ENCODE measurements around the gene ADAP1. TPM values are rescaled to one million over a fixed set of nuclear protein-coding genes. Genes with fewer than 3 reads are reported as not detected.

ADAP1 gene
- total RNA-seq, 2 experiments from 2014 or later: 2.4 to 7.0 TPM

DNA sequence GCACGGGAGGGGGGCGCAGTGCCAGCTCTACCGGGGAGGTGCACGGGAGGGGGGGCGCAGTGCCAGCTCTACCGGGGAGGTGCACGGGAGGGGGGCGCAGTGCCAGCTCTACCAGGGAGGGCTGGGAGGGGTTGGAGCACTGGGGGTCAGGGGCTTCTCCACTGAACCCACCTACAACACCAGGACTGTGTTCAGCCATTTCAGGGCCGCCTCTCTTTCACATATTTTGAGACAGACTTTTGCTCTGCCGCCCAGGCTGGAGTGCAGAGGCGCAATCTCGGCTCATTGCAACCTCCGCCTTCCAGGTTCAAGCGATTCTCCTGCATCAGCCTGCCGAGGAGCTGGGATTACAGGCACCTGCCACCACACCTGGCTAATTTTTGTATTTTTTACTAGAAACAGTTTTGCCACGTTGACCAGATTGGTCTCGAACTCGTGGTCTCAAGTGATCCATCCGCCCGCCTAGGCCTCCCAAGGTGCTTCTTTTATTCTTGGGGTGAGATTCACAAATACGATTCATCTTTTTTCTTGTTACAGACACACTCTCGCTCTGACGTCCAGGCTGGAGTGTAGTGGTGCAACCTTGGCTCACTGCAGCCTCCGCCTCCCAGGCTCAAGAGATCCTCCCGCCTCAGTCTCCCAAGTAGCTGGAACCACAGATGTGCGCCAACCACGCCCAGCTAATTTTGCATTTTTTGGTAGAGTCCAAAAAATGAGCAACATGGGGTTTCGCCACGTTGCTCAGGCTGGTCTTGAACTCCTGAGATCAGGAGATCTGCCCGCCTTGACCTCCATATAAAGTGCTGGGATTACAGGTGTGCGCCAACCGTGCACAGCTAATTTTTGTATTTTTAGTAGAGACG, 37.0 kb downstream of the ADAP1 start:
- TF ChIP-seq, protein P1, sequence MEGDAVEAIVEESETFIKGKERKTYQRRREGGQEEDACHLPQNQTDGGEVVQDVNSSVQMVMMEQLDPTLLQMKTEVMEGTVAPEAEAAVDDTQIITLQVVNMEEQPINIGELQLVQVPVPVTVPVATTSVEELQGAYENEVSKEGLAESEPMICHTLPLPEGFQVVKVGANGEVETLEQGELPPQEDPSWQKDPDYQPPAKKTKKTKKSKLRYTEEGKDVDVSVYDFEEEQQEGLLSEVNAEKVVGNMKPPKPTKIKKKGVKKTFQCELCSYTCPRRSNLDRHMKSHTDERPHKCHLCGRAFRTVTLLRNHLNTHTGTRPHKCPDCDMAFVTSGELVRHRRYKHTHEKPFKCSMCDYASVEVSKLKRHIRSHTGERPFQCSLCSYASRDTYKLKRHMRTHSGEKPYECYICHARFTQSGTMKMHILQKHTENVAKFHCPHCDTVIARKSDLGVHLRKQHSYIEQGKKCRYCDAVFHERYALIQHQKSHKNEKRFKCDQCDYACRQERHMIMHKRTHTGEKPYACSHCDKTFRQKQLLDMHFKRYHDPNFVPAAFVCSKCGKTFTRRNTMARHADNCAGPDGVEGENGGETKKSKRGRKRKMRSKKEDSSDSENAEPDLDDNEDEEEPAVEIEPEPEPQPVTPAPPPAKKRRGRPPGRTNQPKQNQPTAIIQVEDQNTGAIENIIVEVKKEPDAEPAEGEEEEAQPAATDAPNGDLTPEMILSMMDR (conservative IDR thresholded peaks at IDR 0.05; ENCODE audit: low read length): no peak
- no peak for TF ChIP-seq EZH2phosphoT487 (IDR thresholded peaks at IDR 0.05; ENCODE audit: borderline replicate concordance, low read depth, low read length)

DNA sequence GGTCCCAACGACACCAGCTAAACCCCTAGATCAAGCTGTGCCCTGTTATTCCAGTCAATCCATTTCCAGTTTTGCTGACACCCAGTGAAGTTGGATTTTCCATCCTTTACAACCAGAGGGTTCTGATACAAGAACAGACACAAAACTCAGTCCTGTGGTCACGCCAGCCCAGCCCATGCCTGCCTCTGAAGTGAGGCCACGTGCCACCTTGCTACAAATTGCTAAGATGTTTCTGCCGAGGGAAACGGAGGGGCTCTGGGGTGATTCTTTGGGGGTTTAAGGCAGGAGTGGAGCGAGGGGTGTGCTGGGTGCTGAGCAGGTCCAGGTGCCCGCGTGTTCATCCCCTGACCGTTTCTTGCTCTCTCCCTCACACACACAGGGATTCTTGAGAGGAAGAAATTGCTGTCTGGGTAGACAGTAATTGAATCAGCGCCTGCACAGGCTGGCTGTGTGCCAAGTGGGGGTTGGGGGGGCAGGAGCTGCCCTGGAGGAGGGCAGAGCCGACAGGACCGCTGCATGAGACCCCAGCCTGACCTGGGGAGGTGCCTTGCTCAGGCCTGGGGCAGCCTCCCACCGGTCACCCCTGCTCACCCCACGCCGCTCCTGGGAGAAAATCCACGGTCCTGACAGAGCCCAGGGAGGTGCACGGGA, 38.1 kb downstream of the ADAP1 start:
- no peaks in the 10 kb centered on the region for H3K4me1 ChIP-seq (ENCODE audit: insufficient read depth, low read length, poor library complexity, severe bottlenecking)
- H3K4me3 ChIP-seq (ENCODE audit: low read depth, low read length, poor library complexity, severe bottlenecking): no peak overlapping the region
- H2AFZ ChIP-seq (ENCODE audit: low read length): no peak overlapping the region
- H3K4me2 ChIP-seq (ENCODE audit: low read length): no peak overlapping the region
- no peak for DNase-seq (ENCODE audit: low spot score)
- no peaks in the 10 kb centered on the region for H3K9me2 ChIP-seq (ENCODE audit: insufficient read depth, low read length)
- BruUV-seq (replicated peaks): no TSS peak
- no peak overlapping the region for H3K27ac ChIP-seq (ENCODE audit: low read depth, low read length, poor library complexity, severe bottlenecking)
- no peaks in the 10 kb centered on the region for H4K20me1 ChIP-seq (ENCODE audit: insufficient read depth, low read length)
- no peaks in the 10 kb centered on the region for H3K9me3 ChIP-seq (ENCODE audit: low read length)
- no peaks in the 10 kb centered on the region for H3K79me2 ChIP-seq (ENCODE audit: insufficient read depth, low read depth, low read length)
- H3K36me3 ChIP-seq (ENCODE audit: insufficient read depth, low read length): no peaks in the 10 kb centered on the region
- POLR2A ChIA-PET: no interaction called here
- TF ChIP-seq EZH2phosphoT487 (IDR thresholded peaks at IDR 0.05; ENCODE audit: borderline replicate concordance, low read depth, low read length): no peak
- TF ChIP-seq, protein P1 (conservative IDR thresholded peaks at IDR 0.05; ENCODE audit: low read length): no peak
- CTCF ChIA-PET (ENCODE audit: unreplicated experiment): no interaction called here
- intact Hi-C loops (cut with micrococcal nuclease; ENCODE audit: unreplicated experiment): no loop called here

More for the DNA sequence above, 37.0 kb downstream of the ADAP1 start:
- BruUV-seq (replicated peaks): no TSS peak
- Histone ChIP-seq H3K9me3 (ENCODE audit: low read length) (no peaks in the 10 kb centered on the region), H4K20me1 (ENCODE audit: insufficient read depth, low read length) (no peaks in the 10 kb centered on the region), H3K4me3 (ENCODE audit: low read depth, low read length, poor library complexity, severe bottlenecking) (no peak overlapping the region), H3K4me1 (ENCODE audit: insufficient read depth, low read length, poor library complexity, severe bottlenecking) (peaks cover 9% of the 10 kb centered on the region), H3K9me2 (ENCODE audit: insufficient read depth, low read length) (no peaks in the 10 kb centered on the region), H3K27ac (ENCODE audit: low read depth, low read length, poor library complexity, severe bottlenecking) (no peak overlapping the region), H3K79me2 (ENCODE audit: insufficient read depth, low read depth, low read length) (no peaks in the 10 kb centered on the region), H2AFZ (ENCODE audit: low read length) (no peak overlapping the region), H3K36me3 (ENCODE audit: insufficient read depth, low read length) (no peaks in the 10 kb centered on the region), H3K4me2 (ENCODE audit: low read length) (no peak overlapping the region)
- ChIA-PET POLR2A (no interaction called here), CTCF (ENCODE audit: unreplicated experiment) (no interaction called here)
- no peak for DNase-seq (ENCODE audit: low spot score)
- intact Hi-C loops (cut with micrococcal nuclease; ENCODE audit: unreplicated experiment): no loop called here

Measured in OCI-LY7 (cell line).